ENCODE data around the gene KCNK10. TPM values are rescaled to one million over a fixed set of nuclear protein-coding genes. Genes with fewer than 3 reads are reported as not detected.

Gene KCNK10
- polyA plus RNA-seq, 4 donors, result 1.9 to 3.6 (median 2.6) TPM

DNA sequence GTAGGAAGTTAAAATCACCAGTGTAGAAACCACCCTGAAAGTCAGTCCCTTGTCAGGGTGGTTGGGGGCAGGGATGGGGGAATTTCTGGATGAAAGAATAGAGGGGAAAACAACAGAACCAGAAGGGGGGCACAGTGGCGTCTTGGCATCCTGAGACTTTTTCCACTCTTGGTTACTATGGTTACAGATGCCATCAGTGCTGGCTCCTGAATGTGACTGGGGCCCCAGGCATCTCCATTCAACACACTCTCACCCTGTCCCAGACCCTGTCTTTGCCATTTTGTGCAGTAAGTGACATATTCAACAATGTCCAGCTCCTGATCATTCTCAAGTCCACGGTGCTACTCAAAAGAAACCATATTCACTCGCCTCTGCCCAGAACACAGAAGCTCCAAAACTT, 11.3 kb downstream of the KCNK10 start:
- Histone ChIP-seq H3K4me1 (ENCODE audit: control insufficient read depth in 3 of 3, insufficient read depth in 2 of 3, low read depth in 1 of 3, low read length in 2 of 3) (no peaks in the 10 kb centered on the region), H3K27me3 (ENCODE audit: control insufficient read depth in 3 of 3, insufficient read depth in 3 of 3, low read length in 3 of 3) (peaks cover 0 to under 1% (median 0%) of the 10 kb centered on the region in 3 donors), H3K36me3 (ENCODE audit: control insufficient read depth in 3 of 3, insufficient read depth in 2 of 3, low read depth in 1 of 3, low read length in 3 of 3) (no peaks in the 10 kb centered on the region), H3K4me3 (ENCODE audit: low read depth in 1 of 3, low read length in 3 of 3) (no peak overlapping the region), H3K9me3 (ENCODE audit: control insufficient read depth in 2 of 2, insufficient read depth in 1 of 2, low read depth in 1 of 2, low read length in 1 of 2) (peaks cover 0 to 4% of the 10 kb centered on the region in 2 donors), H3K27ac (ENCODE audit: low read depth in 1 of 3, low read length in 2 of 3) (no peak overlapping the region)
- WGBS, 3 donors, result 75 to 91% (median 85%) methylated on average over 3 of the region's 3 CpGs
- DNase-seq, result no peak
- no peak for FAIRE-seq

- no peak for FAIRE-seq
- no peak overlapping the region for H3K4me3 ChIP-seq (ENCODE audit: low read depth in 1 of 3, low read length in 3 of 3)
These were observed 12.6 kb downstream of the KCNK10 start for GRCh38 chr14:88310449-88310848.

DNA sequence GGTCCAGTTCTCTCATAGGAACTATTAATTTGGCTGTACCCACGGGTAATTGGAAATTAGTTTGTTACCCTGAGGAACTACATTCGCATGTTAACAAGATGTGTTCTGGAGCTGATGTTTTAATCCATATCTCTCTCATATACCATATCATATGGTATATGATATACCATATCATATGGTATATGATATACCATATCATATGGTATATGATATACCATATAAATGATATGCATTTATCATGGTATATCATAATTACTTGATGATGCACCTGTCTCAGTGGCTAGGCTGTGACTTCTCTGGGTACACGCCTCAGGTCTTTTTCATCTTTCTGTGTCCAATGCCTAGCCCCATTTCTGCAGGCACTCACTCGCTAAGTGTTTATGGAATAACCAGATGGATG, 13.0 kb downstream of the KCNK10 start:
- no peak overlapping the region for H3K27ac ChIP-seq (ENCODE audit: low read depth in 1 of 3, low read length in 2 of 3)
- 85 to 87% (median 85%) methylated on average over 4 of the region's 4 CpGs for WGBS, 3 donors
- H3K4me3 ChIP-seq (ENCODE audit: low read depth in 1 of 3, low read length in 3 of 3), result no peak overlapping the region
- FAIRE-seq (peak; percentile 85), DNase-seq (no peak)
- H3K27me3 ChIP-seq (ENCODE audit: control insufficient read depth in 3 of 3, insufficient read depth in 3 of 3, low read length in 3 of 3), result no peaks in the 10 kb centered on the region
- H3K9me3 ChIP-seq (ENCODE audit: control insufficient read depth in 2 of 2, insufficient read depth in 1 of 2, low read depth in 1 of 2, low read length in 1 of 2), result peaks cover 0 to 4% of the 10 kb centered on the region in 2 donors
- no peaks in the 10 kb centered on the region for H3K36me3 ChIP-seq (ENCODE audit: control insufficient read depth in 3 of 3, insufficient read depth in 2 of 3, low read depth in 1 of 3, low read length in 3 of 3)
- H3K4me1 ChIP-seq (ENCODE audit: control insufficient read depth in 3 of 3, insufficient read depth in 2 of 3, low read depth in 1 of 3, low read length in 2 of 3), result no peaks in the 10 kb centered on the region

More at GRCh38 chr14:88310449-88310848, 12.6 kb downstream of the KCNK10 start:
- no peaks in the 10 kb centered on the region for H3K36me3 ChIP-seq (ENCODE audit: control insufficient read depth in 3 of 3, insufficient read depth in 2 of 3, low read depth in 1 of 3, low read length in 3 of 3)
- H3K27ac ChIP-seq (ENCODE audit: low read depth in 1 of 3, low read length in 2 of 3), result no peak overlapping the region
- 68 to 80% (median 74%) methylated on average over 4 of the region's 4 CpGs for WGBS, 3 donors
- H3K4me1 ChIP-seq (ENCODE audit: control insufficient read depth in 3 of 3, insufficient read depth in 2 of 3, low read depth in 1 of 3, low read length in 2 of 3), result no peaks in the 10 kb centered on the region
- DNase-seq, result no peak
- H3K9me3 ChIP-seq (ENCODE audit: control insufficient read depth in 2 of 2, insufficient read depth in 1 of 2, low read depth in 1 of 2, low read length in 1 of 2), result peaks cover 0 to 4% of the 10 kb centered on the region in 2 donors
- no peaks in the 10 kb centered on the region for H3K27me3 ChIP-seq (ENCODE audit: control insufficient read depth in 3 of 3, insufficient read depth in 3 of 3, low read length in 3 of 3)

DNA sequence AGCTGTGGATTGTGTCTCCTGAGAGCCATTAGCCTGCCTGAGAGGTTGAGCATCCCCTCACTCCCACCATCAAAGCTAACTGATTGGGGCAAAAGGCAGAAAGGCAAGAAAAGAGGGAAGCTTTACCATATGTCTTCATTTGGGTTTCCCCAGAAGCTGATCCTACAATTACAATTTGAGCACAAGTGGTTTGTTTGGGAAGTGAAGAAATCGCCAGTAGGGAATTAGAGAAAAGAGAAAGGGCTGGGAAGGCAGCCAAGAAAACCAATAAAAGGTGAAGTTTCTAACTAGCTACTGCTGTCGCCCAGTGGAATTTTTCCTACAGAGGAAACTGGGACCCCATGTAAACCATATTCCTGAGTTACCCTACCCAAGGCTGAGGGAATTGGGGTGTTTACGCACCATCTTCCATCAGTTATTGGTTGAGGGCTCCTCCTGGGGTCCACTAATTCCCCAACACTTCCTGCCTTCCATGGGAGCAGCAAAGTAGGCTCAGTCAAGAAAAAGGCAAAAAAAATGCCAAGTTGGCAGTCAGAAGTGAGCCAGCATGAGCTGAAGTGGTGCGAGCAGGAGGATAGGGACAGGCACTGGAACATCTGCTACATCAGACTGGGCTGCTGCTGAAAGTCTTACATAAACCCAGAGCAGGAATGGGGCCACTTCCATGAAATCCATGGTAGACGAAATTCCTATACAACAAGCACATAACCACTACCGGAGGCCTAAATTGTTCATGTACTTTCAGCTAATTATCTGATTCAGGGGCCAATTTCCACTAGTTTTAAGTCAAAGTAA, 17.3 kb downstream of the KCNK10 start:
- FAIRE-seq, result no peak
- no peak overlapping the region for H3K4me3 ChIP-seq (ENCODE audit: low read depth in 1 of 3, low read length in 3 of 3)
- no peaks in the 10 kb centered on the region for H3K36me3 ChIP-seq (ENCODE audit: control insufficient read depth in 3 of 3, insufficient read depth in 2 of 3, low read depth in 1 of 3, low read length in 3 of 3)
- H3K4me1 ChIP-seq (ENCODE audit: control insufficient read depth in 3 of 3, insufficient read depth in 2 of 3, low read depth in 1 of 3, low read length in 2 of 3), result no peaks in the 10 kb centered on the region
- no peak for DNase-seq
- no peaks in the 10 kb centered on the region for H3K9me3 ChIP-seq (ENCODE audit: control insufficient read depth in 2 of 2, insufficient read depth in 1 of 2, low read depth in 1 of 2, low read length in 1 of 2)
- H3K27ac ChIP-seq (ENCODE audit: low read depth in 1 of 3, low read length in 2 of 3), result no peak overlapping the region
- peaks cover 0 to 2% (median 0%) of the 10 kb centered on the region in 3 donors for H3K27me3 ChIP-seq (ENCODE audit: control insufficient read depth in 3 of 3, insufficient read depth in 3 of 3, low read length in 3 of 3)
- 71 to 81% (median 78%) methylated on average over 6 of the region's 6 CpGs for WGBS, 3 donors

- H3K27ac ChIP-seq (ENCODE audit: low read depth in 1 of 3, low read length in 2 of 3), result no peak overlapping the region
- H3K4me1 ChIP-seq (ENCODE audit: control insufficient read depth in 3 of 3, insufficient read depth in 2 of 3, low read depth in 1 of 3, low read length in 2 of 3), result no peaks in the 10 kb centered on the region
- FAIRE-seq (no peak), DNase-seq (no peak)
- H3K36me3 ChIP-seq (ENCODE audit: control insufficient read depth in 3 of 3, insufficient read depth in 2 of 3, low read depth in 1 of 3, low read length in 3 of 3), result no peaks in the 10 kb centered on the region
- H3K4me3 ChIP-seq (ENCODE audit: low read depth in 1 of 3, low read length in 3 of 3), result no peak overlapping the region
- WGBS, 3 donors, result 80 to 81% (median 80%) methylated on average over 3 of the region's 3 CpGs
- no peaks in the 10 kb centered on the region for H3K9me3 ChIP-seq (ENCODE audit: control insufficient read depth in 2 of 2, insufficient read depth in 1 of 2, low read depth in 1 of 2, low read length in 1 of 2)
- H3K27me3 ChIP-seq (ENCODE audit: control insufficient read depth in 3 of 3, insufficient read depth in 3 of 3, low read length in 3 of 3), result peaks cover 0 to 2% (median 0%) of the 10 kb centered on the region in 3 donors
These were observed 20.0 kb downstream of the KCNK10 start for GRCh38 chr14:88303041-88303440.

DNA sequence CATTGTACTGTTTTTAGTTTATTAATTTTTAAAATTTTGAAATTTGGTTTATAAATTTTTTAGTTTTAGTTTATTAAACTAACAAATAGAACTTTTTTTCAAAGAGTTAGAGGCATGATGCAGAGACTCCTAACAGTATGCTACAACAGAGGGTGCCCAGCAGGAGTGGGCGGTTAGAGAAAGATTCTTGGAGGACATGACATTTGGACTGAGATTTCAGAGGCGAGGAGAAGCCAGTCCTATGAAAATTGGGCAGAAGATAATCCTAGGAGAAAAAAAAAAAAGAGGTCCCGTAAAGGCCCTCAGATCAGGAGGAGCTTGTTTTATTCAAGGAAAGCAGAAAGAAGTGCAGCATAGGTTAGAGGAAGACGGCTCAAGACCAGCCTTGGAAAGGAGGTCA, 21.7 kb downstream of the KCNK10 start:
- H3K27me3 ChIP-seq (ENCODE audit: control insufficient read depth in 3 of 3, insufficient read depth in 3 of 3, low read length in 3 of 3), result peaks cover 0 to 2% (median 0%) of the 10 kb centered on the region in 3 donors
- H3K4me1 ChIP-seq (ENCODE audit: control insufficient read depth in 3 of 3, insufficient read depth in 2 of 3, low read depth in 1 of 3, low read length in 2 of 3), result no peaks in the 10 kb centered on the region
- DNase-seq (no peak), FAIRE-seq (no peak)
- H3K36me3 ChIP-seq (ENCODE audit: control insufficient read depth in 3 of 3, insufficient read depth in 2 of 3, low read depth in 1 of 3, low read length in 3 of 3), result no peaks in the 10 kb centered on the region
- no peak overlapping the region for H3K4me3 ChIP-seq (ENCODE audit: low read depth in 1 of 3, low read length in 3 of 3)
- no peak overlapping the region for H3K27ac ChIP-seq (ENCODE audit: low read depth in 1 of 3, low read length in 2 of 3)
- no peaks in the 10 kb centered on the region for H3K9me3 ChIP-seq (ENCODE audit: control insufficient read depth in 2 of 2, insufficient read depth in 1 of 2, low read depth in 1 of 2, low read length in 1 of 2)
- 92 to 96% (median 93%) methylated on average over 4 of the region's 4 CpGs for whole genome bisulfite sequencing, 3 donors

DNA sequence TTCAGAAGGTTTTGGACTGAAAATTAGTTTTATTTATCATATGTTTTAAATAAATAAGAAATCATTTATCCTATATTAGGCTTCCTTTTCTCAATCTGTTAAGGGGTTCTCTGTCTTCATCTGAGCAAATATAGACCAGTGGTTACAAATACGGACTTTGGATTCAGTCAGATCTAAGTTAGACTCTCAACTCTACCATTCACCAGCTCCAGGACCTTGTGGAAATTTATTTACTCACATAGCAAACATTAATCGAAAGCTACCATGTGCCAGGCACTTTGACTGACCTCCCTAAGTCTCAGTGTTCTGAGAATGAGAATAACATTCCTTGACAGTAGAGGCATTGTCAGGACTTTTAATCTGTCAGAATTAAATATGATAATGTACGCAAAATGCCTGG, 22.3 kb downstream of the KCNK10 start:
- Histone ChIP-seq H3K4me3 (ENCODE audit: low read depth in 1 of 3, low read length in 3 of 3) (no peak overlapping the region), H3K36me3 (ENCODE audit: control insufficient read depth in 3 of 3, insufficient read depth in 2 of 3, low read depth in 1 of 3, low read length in 3 of 3) (no peaks in the 10 kb centered on the region), H3K27ac (ENCODE audit: low read depth in 1 of 3, low read length in 2 of 3) (no peak overlapping the region), H3K9me3 (ENCODE audit: control insufficient read depth in 2 of 2, insufficient read depth in 1 of 2, low read depth in 1 of 2, low read length in 1 of 2) (no peaks in the 10 kb centered on the region), H3K4me1 (ENCODE audit: control insufficient read depth in 3 of 3, insufficient read depth in 2 of 3, low read depth in 1 of 3, low read length in 2 of 3) (no peaks in the 10 kb centered on the region), H3K27me3 (ENCODE audit: control insufficient read depth in 3 of 3, insufficient read depth in 3 of 3, low read length in 3 of 3) (peaks cover 0 to 2% (median 0%) of the 10 kb centered on the region in 3 donors)
- DNase-seq (peak; percentile 30 to 34), FAIRE-seq (no peak)
- WGBS, 3 donors, result 18 to 60% (median 34%) methylated on average over 3 of the region's 3 CpGs

- Histone ChIP-seq H3K4me1 (ENCODE audit: control insufficient read depth in 3 of 3, insufficient read depth in 2 of 3, low read depth in 1 of 3, low read length in 2 of 3) (no peaks in the 10 kb centered on the region), H3K4me3 (ENCODE audit: low read depth in 1 of 3, low read length in 3 of 3) (no peak overlapping the region), H3K27me3 (ENCODE audit: control insufficient read depth in 3 of 3, insufficient read depth in 3 of 3, low read length in 3 of 3) (peaks cover 0 to 2% (median 0%) of the 10 kb centered on the region in 3 donors), H3K9me3 (ENCODE audit: control insufficient read depth in 2 of 2, insufficient read depth in 1 of 2, low read depth in 1 of 2, low read length in 1 of 2) (no peaks in the 10 kb centered on the region), H3K27ac (ENCODE audit: low read depth in 1 of 3, low read length in 2 of 3) (no peak overlapping the region), H3K36me3 (ENCODE audit: control insufficient read depth in 3 of 3, insufficient read depth in 2 of 3, low read depth in 1 of 3, low read length in 3 of 3) (no peaks in the 10 kb centered on the region)
- 63 to 82% (median 76%) methylated on average over 6 of the region's 6 CpGs for WGBS, 3 donors
- DNase-seq (no peak), FAIRE-seq (no peak)
These were observed 23.1 kb downstream of the KCNK10 start for GRCh38 chr14:88299865-88300530.
